ENCODE data around the gene C1orf115.

GRCh38 chr1:220711056-220711809, 21.1 kb downstream of the C1orf115 start:
- TF ChIP-seq CTCF (IDR thresholded peaks at IDR 0.05 in 4 of 5, conservative IDR thresholded peaks at IDR 0.05 in 1 of 5) = no peak
- TF ChIP-seq POLR2A (IDR thresholded peaks at IDR 0.05) = no peak

All from gastrocnemius medialis (tissue), 4 donors.